ENCODE measurements around the gene AKR7A3. TPM values are rescaled to one million over a fixed set of nuclear protein-coding genes. Genes with fewer than 3 reads are reported as not detected.

Gene AKR7A3
- total RNA-seq, 1 experiment from 2014 or later, result 2.8 TPM

DNA sequence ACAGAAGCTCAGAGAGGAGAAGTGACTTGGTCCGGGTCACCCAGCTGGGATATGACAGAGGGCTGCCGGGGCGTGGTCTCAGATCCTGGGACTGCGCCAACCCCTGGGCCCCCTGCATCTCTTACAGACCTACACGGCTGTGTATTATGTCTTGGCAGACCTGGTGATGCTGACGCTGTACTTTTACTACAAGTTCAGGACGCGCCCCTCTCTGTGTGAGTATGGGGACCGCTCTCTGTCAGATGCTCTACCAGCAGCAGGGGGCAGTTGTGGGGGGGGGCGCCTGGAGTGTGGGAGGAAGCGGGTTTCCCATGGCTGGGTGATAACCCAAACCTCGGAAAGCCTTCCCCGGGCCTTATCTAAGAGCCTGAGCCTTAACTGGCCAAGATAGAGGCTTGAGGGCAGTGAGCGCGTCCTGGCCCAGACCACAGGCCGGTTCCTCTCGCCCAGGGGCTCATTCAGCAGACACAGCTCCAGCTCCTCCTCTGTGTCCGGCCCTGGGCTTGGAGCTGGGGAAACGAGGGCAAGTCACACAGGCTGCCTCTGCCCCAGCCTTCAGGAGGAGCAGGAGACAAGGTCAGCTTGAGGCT, 36.9 kb upstream of the AKR7A3 start:
- Histone ChIP-seq H3K4me1 (no peaks in the 10 kb centered on the region), H3K4me3 (ENCODE audit: low read depth, low read length) (no peak overlapping the region), H3K36me3 (ENCODE audit: control insufficient read depth, insufficient read depth, low read length) (no peaks in the 10 kb centered on the region; the same call in 1 of the 2 replicates), H3K27me3 (replicated peaks; ENCODE audit: control insufficient read depth, insufficient read depth, low read length) (no peaks in the 10 kb centered on the region), H3K9me3 (no peaks in the 10 kb centered on the region)
- BruUV-seq (replicated peaks), result no TSS peak
- Mint-ChIP-seq H3K27me3 (ENCODE audit: insufficient read depth, unreplicated experiment) (no peaks in the 10 kb centered on the region), H3K4me1 (ENCODE audit: low read depth, unreplicated experiment) (no peaks in the 10 kb centered on the region), H3K36me3 (ENCODE audit: insufficient read depth, unreplicated experiment) (peaks cover 33% of the 10 kb centered on the region), H3K4me3 (ENCODE audit: unreplicated experiment) (no peak overlapping the region), H3K27ac (ENCODE audit: unreplicated experiment) (no peak overlapping the region), H3K9me3 (ENCODE audit: unreplicated experiment) (no peaks in the 10 kb centered on the region)
- intact Hi-C loops (cut with micrococcal nuclease; ENCODE audit: unreplicated experiment), result no loop called here
- CTCF ChIA-PET, result no interaction called here
- POLR2A ChIA-PET, result interaction anchor here (0.5 kb wide), 1 partner anchor 30 kb away, joined by 4 read pairs; no protein-coding TSS in a partner anchor
- no peak for DNase-seq
- TF ChIP-seq, protein P1, sequence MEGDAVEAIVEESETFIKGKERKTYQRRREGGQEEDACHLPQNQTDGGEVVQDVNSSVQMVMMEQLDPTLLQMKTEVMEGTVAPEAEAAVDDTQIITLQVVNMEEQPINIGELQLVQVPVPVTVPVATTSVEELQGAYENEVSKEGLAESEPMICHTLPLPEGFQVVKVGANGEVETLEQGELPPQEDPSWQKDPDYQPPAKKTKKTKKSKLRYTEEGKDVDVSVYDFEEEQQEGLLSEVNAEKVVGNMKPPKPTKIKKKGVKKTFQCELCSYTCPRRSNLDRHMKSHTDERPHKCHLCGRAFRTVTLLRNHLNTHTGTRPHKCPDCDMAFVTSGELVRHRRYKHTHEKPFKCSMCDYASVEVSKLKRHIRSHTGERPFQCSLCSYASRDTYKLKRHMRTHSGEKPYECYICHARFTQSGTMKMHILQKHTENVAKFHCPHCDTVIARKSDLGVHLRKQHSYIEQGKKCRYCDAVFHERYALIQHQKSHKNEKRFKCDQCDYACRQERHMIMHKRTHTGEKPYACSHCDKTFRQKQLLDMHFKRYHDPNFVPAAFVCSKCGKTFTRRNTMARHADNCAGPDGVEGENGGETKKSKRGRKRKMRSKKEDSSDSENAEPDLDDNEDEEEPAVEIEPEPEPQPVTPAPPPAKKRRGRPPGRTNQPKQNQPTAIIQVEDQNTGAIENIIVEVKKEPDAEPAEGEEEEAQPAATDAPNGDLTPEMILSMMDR (IDR thresholded peaks at IDR 0.05; ENCODE audit: insufficient read depth in 1 of 2, low read depth in 1 of 2, low read length in 1 of 2, severe bottlenecking in 1 of 2, unreplicated experiment in 1 of 2), result no peak

DNA sequence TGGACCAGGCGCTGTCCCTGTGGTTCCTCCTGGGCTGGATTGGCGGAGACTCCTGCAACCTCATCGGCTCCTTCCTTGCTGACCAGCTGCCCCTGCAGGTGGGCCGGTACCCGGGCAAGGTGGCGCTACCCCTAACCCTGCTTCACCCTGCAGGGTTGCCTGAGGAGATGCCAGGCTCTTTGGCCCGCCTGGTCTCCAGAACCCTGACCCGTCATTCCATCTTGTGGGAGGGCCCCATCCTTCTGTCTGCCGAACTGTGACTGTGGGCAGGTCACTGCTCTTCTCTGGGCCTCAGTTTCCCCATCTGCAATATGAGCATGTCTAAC, 36.1 kb upstream of the AKR7A3 start:
- intact Hi-C loops (cut with micrococcal nuclease; ENCODE audit: unreplicated experiment), result no loop called here
- ChIA-PET CTCF (no interaction called here), POLR2A (no interaction called here)
- Mint-ChIP-seq H3K4me1 (ENCODE audit: low read depth, unreplicated experiment) (no peaks in the 10 kb centered on the region), H3K4me3 (ENCODE audit: unreplicated experiment) (no peak overlapping the region), H3K27me3 (ENCODE audit: insufficient read depth, unreplicated experiment) (no peaks in the 10 kb centered on the region), H3K9me3 (ENCODE audit: unreplicated experiment) (no peaks in the 10 kb centered on the region), H3K27ac (ENCODE audit: unreplicated experiment) (no peak overlapping the region), H3K36me3 (ENCODE audit: insufficient read depth, unreplicated experiment) (peaks cover 25% of the 10 kb centered on the region)
- no peak overlapping the region for H3K4me3 ChIP-seq (ENCODE audit: low read depth, low read length)
- H3K27me3 ChIP-seq (replicated peaks; ENCODE audit: control insufficient read depth, insufficient read depth, low read length), result no peaks in the 10 kb centered on the region
- H3K4me1 ChIP-seq, result no peaks in the 10 kb centered on the region
- TF ChIP-seq, protein P1 (IDR thresholded peaks at IDR 0.05; ENCODE audit: insufficient read depth in 1 of 2, low read depth in 1 of 2, low read length in 1 of 2, severe bottlenecking in 1 of 2, unreplicated experiment in 1 of 2), result no peak
- H3K9me3 ChIP-seq, result no peaks in the 10 kb centered on the region
- H3K36me3 ChIP-seq (ENCODE audit: control insufficient read depth, insufficient read depth, low read length), result no peaks in the 10 kb centered on the region; the same call in 1 of the 2 replicates
- DNase-seq, result no peak
- no TSS peak for BruUV-seq (replicated peaks)

DNA sequence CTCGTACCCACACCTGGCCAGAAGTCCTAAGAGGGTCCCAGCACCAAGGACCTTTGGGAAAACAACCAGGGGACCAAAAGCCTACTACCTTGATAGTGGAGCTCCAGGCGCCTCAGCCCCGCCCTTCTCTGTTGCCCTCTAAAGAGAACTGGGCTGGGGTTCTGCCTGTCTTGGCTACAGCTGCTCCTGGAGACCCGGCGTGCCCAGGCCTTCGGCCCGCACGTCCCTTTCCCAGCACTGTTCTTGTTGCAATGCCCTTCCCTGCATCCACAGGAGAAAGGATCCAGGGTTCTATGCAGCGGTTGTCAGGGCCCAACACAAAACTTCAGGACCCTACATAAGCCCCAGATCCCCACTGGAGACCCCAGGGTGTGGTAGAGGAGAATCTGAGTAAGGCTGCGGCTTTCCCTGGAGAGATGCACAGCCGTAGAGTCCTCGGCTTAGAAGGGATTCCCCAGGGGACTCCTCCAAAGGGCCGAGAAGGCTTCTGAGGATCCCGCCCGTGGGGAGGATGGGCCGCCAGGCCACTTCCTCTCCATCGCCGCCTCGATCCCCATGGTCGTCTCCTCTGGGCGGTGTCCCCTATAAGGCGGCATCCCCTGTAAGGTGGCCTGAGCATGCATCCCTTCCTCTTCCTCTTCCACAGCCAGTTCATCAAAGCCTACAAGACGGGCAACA, 35.6 kb upstream of the AKR7A3 start:
- DNase-seq, result no peak
- no peaks in the 10 kb centered on the region for H3K4me1 Mint-ChIP-seq (ENCODE audit: low read depth, unreplicated experiment)
- no TSS peak for BruUV-seq (replicated peaks)
- CTCF ChIA-PET, result no interaction called here
- TF ChIP-seq, protein P1 (IDR thresholded peaks at IDR 0.05; ENCODE audit: insufficient read depth in 1 of 2, low read depth in 1 of 2, low read length in 1 of 2, severe bottlenecking in 1 of 2, unreplicated experiment in 1 of 2), result no peak
- H3K4me3 Mint-ChIP-seq (ENCODE audit: unreplicated experiment), result no peak overlapping the region
- Histone ChIP-seq H3K4me3 (ENCODE audit: low read depth, low read length) (no peak overlapping the region), H3K27me3 (replicated peaks; ENCODE audit: control insufficient read depth, insufficient read depth, low read length) (no peaks in the 10 kb centered on the region), H3K4me1 (no peaks in the 10 kb centered on the region), H3K36me3 (ENCODE audit: control insufficient read depth, insufficient read depth, low read length) (no peaks in the 10 kb centered on the region; the same call in 1 of the 2 replicates), H3K9me3 (no peaks in the 10 kb centered on the region)
- no peak overlapping the region for H3K27ac Mint-ChIP-seq (ENCODE audit: unreplicated experiment)
- no peaks in the 10 kb centered on the region for H3K27me3 Mint-ChIP-seq (ENCODE audit: insufficient read depth, unreplicated experiment)
- POLR2A ChIA-PET, result no interaction called here
- H3K36me3 Mint-ChIP-seq (ENCODE audit: insufficient read depth, unreplicated experiment), result peaks cover 22% of the 10 kb centered on the region
- intact Hi-C loops (cut with micrococcal nuclease; ENCODE audit: unreplicated experiment), result no loop called here
- H3K9me3 Mint-ChIP-seq (ENCODE audit: unreplicated experiment), result no peaks in the 10 kb centered on the region

Data from Caco-2 (cell line).